SK-N-MC (cell line): ENCODE results near the gene MOB3A.

Source experiments
- EZH2 ChIP-seq: fragments of 200-600 bp; sonication (generic); IDR thresholded peaks from one replicate; pipeline ENCODE4 v1.6.1; 2017; ENCODE audit warnings: antibody characterized with exemption
- FOXP2 ChIP-seq: optimal IDR thresholded peaks from 2 replicates; pipeline ENCODE3; 2011; ENCODE audit warnings: mild to moderate bottlenecking, moderate library complexity; ENCODE audit not compliant: insufficient read depth; ENCODE audit errors: extremely low read length, control extremely low read depth
- POLR2AphosphoS5 ChIP-seq: IDR thresholded peaks from 2 replicates; pipeline ENCODE4 v1.6.1; 2012; ENCODE audit warnings: mild to moderate bottlenecking, low read depth, low read length, borderline replicate concordance

DNA sequence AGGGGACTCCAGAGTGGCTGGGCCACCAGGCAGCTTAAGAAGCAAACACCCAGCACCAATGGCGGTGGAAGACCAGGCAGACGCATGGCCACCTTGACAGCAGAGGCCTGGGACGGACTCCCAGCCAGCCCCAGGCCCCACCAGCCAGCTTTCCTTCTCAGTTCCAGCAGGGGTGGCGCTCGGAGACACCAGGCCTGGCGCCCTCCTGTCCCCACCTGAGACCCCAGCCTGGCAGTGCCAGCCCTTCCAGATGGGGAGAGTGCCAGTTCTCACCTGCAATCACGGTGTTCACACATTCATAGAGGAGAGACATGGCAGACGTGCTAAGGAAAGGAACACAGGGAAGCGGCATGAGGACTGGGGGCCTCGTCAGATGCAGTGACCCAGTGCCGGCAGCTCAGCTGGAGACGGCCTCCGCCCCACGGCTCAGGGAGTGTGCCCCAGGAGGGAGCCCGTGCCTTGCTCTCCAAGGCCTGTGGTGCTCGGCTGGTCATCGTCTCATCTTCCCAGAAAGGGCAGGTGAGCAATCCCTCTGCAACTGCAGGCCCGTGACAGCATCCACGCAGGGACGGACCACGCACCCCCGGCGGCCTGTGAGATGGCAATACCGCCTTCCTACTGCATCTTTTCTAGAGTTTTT lies 30.9 kb upstream of the MOB3A start:
- TF ChIP-seq POLR2AphosphoS5, result no peak
- no peak for TF ChIP-seq EZH2
- no peak for TF ChIP-seq FOXP2
